DOHH2 (cell line): Measurements from ENCODE around the gene RANGAP1.
A peak's percentile ranks its signal among the peaks of the same experiment; 100 is the strongest.

Experiments used
- H3F3A ChIP-seq: fragments of 200-600 bp; sonication (generic), shearing (Covaris generic); 2 replicates; pipeline ENCODE4 v1.6.0; 2016; ENCODE audit warnings: antibody characterized with exemption, mild to moderate bottlenecking; ENCODE audit not compliant: control insufficient read depth, insufficient read depth
- H3K27ac ChIP-seq: fragments of 200-600 bp; sonication (generic); 2 replicates; pipeline ENCODE4 v1.5.1; 2014; ENCODE audit warnings: low read depth, mild to moderate bottlenecking, low read length, moderate library complexity
- H3K27me3 ChIP-seq: fragments of 200-600 bp; sonication (generic); 2 replicates; pipeline ENCODE4 v1.6.1; 2014; ENCODE audit warnings: mild to moderate bottlenecking, low read length, mixed read lengths; ENCODE audit not compliant: control insufficient read depth
- H3K36me3 ChIP-seq: fragments of 200-600 bp; sonication (generic); 2 replicates; pipeline ENCODE4 v1.6.1; 2014; ENCODE audit warnings: mild to moderate bottlenecking, low read length, moderate library complexity, mixed read lengths; ENCODE audit not compliant: control insufficient read depth
- H3K4me1 ChIP-seq: fragments of 200-600 bp; sonication (generic); 2 replicates; pipeline ENCODE4 v1.6.1; 2014; ENCODE audit warnings: mild to moderate bottlenecking, low read length, mixed read lengths; ENCODE audit not compliant: control insufficient read depth
- H3K4me2 ChIP-seq: fragments of 200-600 bp; sonication (generic); 2 replicates; pipeline ENCODE4 v1.6.0; 2014; ENCODE audit warnings: mild to moderate bottlenecking, low read length, moderate library complexity
- H3K4me3 ChIP-seq: fragments of 200-600 bp; sonication (generic); 2 replicates; pipeline ENCODE4 v1.5.1; 2014; ENCODE audit warnings: mild to moderate bottlenecking, low read length, mixed read lengths
- H3K79me2 ChIP-seq: fragments of 200-600 bp; sonication (generic); 2 replicates; pipeline ENCODE4 v1.6.1; 2014; ENCODE audit warnings: mild to moderate bottlenecking, low read length, mixed read lengths; ENCODE audit not compliant: control insufficient read depth
- H3K9me2 ChIP-seq: fragments of 200-600 bp; sonication (generic); replicated peaks from 2 replicates; pipeline ENCODE4 v1.6.1; 2014; ENCODE audit warnings: mild to moderate bottlenecking, low read length, mixed read lengths; ENCODE audit not compliant: control insufficient read depth
- H3K9me3 ChIP-seq: fragments of 200-600 bp; sonication (generic); 2 replicates; pipeline ENCODE4 v1.6.1; 2014; ENCODE audit warnings: antibody characterized with exemption, low read length, mixed read lengths; ENCODE audit not compliant: control insufficient read depth, insufficient read depth
- H4K20me1 ChIP-seq: fragments of 200-600 bp; sonication (generic); 2 replicates; pipeline ENCODE4 v1.6.0; 2014; ENCODE audit warnings: low read depth, mild to moderate bottlenecking, antibody characterized with exemption, low read length, moderate library complexity; ENCODE audit not compliant: control insufficient read depth, insufficient read depth
- CTCF ChIP-seq: fragments of 200-600 bp; sonication (generic); IDR thresholded peaks from one replicate; pipeline ENCODE4 v1.5.1; 2014; ENCODE audit warnings: antibody characterized with exemption, mild to moderate bottlenecking, low read depth, low read length; ENCODE audit not compliant: poor library complexity, severe bottlenecking
- EZH2phosphoT487 ChIP-seq: fragments of 200-600 bp; sonication (generic); IDR thresholded peaks from 2 replicates; pipeline ENCODE4 v1.6.1; 2017; ENCODE audit warnings: borderline replicate concordance, mild to moderate bottlenecking, antibody characterized with exemption, low read length, moderate library complexity, mixed read lengths

RANGAP1 gene

GRCh38 chr22:41284465-41284864 is 1.5 kb downstream of the RANGAP1 start:
- H3K9me3 ChIP-seq, result no peaks in the 10 kb centered on the region
- TF ChIP-seq CTCF (no peak), EZH2phosphoT487 (no peak)
- peaks cover 6% of the 10 kb centered on the region; the same call in 1 of the 2 replicates for H4K20me1 ChIP-seq
- no peaks in the 10 kb centered on the region for H3K27me3 ChIP-seq
- H3K4me3 ChIP-seq, result peak overlapping the region; percentile 79
- H3K9me2 ChIP-seq, result no peaks in the 10 kb centered on the region
- peaks cover 62% of the 10 kb centered on the region for H3K79me2 ChIP-seq
- H3K4me1 ChIP-seq, result peaks cover 19% of the 10 kb centered on the region
- peaks cover 54% of the 10 kb centered on the region for H3K36me3 ChIP-seq
- no peak overlapping the region for H3K27ac ChIP-seq
- H3F3A ChIP-seq, result 0 out of 2 replicates have a peak, but pooled peaks cover 2% of the 10 kb centered on the region
- peak overlapping the region; percentile 82 for H3K4me2 ChIP-seq

DNA sequence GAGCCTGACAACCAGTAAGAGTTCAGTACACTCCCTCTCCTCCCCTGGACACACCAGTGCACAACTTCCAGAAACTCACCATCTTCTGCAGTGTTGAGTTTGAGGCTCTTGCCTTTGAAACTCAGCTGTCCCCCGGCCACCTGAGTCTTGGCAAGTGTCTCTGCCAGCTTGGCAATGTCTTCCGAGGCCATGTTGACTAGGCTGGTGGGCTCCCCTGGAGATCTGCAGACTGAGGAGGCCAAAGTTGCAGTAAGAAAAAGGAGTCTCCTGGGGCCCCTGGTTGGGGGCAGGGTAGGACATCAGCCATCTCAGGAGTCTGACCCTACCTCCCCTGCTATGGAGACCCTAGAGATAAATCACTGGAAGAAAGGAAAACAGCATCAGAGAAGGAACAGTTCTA is 5.1 kb downstream of the RANGAP1 start:
- Histone ChIP-seq H3K4me1 (peaks cover 9% of the 10 kb centered on the region), H4K20me1 (peaks cover 6% of the 10 kb centered on the region; the same call in 1 of the 2 replicates), H3K4me2 (no peak overlapping the region), H3K4me3 (no peak overlapping the region), H3K36me3 (peaks cover 84% of the 10 kb centered on the region), H3F3A (no peaks in the 10 kb centered on the region), H3K27ac (no peak overlapping the region), H3K9me2 (no peaks in the 10 kb centered on the region), H3K79me2 (peaks cover 67% of the 10 kb centered on the region), H3K9me3 (no peaks in the 10 kb centered on the region), H3K27me3 (no peaks in the 10 kb centered on the region)
- no peak for TF ChIP-seq CTCF
- TF ChIP-seq EZH2phosphoT487, result no peak

GRCh38 chr22:41280065-41280464 is 5.9 kb downstream of the RANGAP1 start:
- Histone ChIP-seq H4K20me1 (peaks cover 6% of the 10 kb centered on the region; the same call in 1 of the 2 replicates), H3K27ac (no peak overlapping the region), H3K36me3 (peaks cover 85% of the 10 kb centered on the region), H3K4me3 (no peak overlapping the region), H3K4me1 (peaks cover 8% of the 10 kb centered on the region), H3K27me3 (no peaks in the 10 kb centered on the region), H3K4me2 (no peak overlapping the region), H3K9me3 (no peaks in the 10 kb centered on the region), H3F3A (no peaks in the 10 kb centered on the region), H3K79me2 (peaks cover 60% of the 10 kb centered on the region), H3K9me2 (no peaks in the 10 kb centered on the region)
- TF ChIP-seq CTCF, result no peak
- TF ChIP-seq EZH2phosphoT487, result no peak

- Histone ChIP-seq H3K9me2 (no peaks in the 10 kb centered on the region), H3K9me3 (no peaks in the 10 kb centered on the region), H4K20me1 (no peaks in the 10 kb centered on the region), H3K4me2 (no peak overlapping the region), H3K4me3 (no peak overlapping the region), H3K36me3 (peaks cover 79% of the 10 kb centered on the region), H3K4me1 (no peaks in the 10 kb centered on the region), H3K27me3 (no peaks in the 10 kb centered on the region), H3K27ac (no peak overlapping the region), H3F3A (no peaks in the 10 kb centered on the region), H3K79me2 (peaks cover 28% of the 10 kb centered on the region)
- TF ChIP-seq CTCF (no peak), EZH2phosphoT487 (no peak)
Measured at GRCh38 chr22:41274856-41275255, 11.1 kb downstream of the RANGAP1 start.
